22Rv1 (cell line): ENCODE data around the gene CDK14.

Experiments used
- CTCF ChIP-seq: fragments of 450-650 bp; IDR thresholded peaks from 2 replicates; pipeline ENCODE4 v1.5.1; 2017; ENCODE audit warnings: mild to moderate bottlenecking
- ZFX ChIP-seq: fragments of 450-650 bp; IDR thresholded peaks from 2 replicates; pipeline ENCODE4 v1.6.1; 2017; ENCODE audit warnings: antibody characterized with exemption, borderline replicate concordance

- TF ChIP-seq CTCF: no peak
- no peak for TF ChIP-seq ZFX
Measured at GRCh38 chr7:90931986-90932916, 336.1 kb downstream of the CDK14 start.
